LoVo (cell line): ENCODE measurements around the gene C10orf90.

ENCODE experiments used
- DNase-seq: peaks from one replicate; pipeline ENCODE4 v3.0.0-alpha.2; 2016; ENCODE audit warnings: low spot score

The C10orf90 gene, protein sequence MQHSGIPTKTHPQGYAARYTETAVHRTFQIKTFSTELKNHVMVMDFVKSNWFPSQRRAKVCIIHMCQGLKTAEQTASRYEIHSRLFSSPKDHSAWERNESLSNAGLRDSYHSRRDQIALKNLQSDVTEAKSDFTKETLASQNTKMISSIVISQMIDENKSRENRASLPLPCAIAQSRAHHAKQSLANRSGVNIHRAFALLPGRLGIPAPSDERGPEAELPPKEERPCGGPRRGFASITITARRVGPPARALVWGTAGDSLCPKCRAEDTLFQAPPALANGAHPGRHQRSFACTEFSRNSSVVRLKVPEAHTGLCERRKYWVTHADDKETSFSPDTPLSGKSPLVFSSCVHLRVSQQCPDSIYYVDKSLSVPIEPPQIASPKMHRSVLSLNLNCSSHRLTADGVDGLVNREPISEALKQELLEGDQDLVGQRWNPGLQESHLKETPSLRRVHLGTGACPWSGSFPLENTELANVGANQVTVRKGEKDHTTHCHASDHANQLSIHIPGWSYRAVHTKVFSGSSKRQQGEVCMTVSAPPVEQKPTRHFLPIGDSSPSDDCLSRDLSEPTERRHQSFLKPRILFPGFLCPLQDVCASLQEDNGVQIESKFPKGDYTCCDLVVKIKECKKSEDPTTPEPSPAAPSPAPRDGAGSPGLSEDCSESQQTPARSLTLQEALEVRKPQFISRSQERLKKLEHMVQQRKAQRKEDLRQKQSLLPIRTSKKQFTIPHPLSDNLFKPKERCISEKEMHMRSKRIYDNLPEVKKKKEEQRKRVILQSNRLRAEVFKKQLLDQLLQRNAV

DNA sequence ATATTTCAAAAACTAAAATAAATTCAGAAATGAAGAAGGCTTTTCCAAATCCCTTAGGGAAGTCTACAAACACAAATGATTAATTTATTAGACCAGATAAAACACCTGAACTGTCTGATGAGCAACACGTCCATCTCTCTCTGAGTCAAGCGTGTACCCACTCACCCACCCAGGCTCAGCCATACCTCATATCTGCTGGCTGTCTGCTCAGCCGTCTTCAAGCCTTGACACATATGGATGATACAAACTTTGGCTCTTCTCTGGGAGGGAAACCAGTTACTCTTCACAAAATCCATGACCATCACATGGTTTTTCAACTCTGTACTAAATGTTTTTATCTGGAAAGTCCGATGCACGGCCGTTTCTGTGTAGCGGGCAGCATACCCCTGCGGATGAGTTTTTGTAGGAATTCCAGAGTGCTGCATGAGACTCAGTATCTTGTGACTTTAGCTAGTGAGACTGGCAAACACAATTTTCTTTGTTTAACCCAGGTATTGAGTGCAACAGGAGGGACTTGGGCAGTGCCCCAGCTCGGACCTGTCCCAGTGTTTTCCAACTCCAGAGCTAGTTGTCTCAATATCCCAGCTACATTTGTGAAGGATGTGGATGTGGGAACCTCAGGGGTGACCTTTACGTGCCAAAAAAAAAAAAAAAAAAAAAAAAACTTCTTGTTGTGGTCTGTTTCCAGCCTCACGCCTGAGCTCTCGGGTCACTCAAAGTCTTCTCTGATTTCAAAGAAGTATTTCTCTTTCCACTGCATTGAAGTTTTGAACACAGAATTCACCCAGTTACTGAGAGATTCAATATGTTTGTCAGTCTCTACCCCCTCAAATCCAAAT is at the start of gene C10orf90:
C10orf90 (minus strand) TSS at position 638 of the 839 bp plus-strand sequence; CDS start at position 425, 213 bp downstream.
- DNase-seq, result no peak

DNA sequence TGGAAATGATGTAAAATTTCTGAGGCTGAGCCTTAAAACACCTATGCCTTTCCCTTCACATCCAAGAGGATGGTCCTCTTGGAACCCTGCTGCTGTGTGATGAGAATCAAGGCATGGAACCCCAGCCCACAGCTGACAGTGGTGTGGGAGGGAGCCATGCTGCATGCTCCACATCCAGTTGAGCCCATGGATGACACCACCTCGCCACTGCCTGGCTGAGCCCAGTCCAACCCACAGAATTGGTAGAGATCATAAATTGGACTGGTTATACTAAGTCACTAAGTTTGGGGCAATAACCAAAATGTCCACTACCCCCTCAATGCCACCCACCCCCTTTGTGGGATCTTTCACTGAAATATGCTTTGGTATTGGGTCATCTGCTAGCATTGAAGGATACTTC is 45.9 kb upstream of the C10orf90 start:
- DNase-seq, result no peak

DNA sequence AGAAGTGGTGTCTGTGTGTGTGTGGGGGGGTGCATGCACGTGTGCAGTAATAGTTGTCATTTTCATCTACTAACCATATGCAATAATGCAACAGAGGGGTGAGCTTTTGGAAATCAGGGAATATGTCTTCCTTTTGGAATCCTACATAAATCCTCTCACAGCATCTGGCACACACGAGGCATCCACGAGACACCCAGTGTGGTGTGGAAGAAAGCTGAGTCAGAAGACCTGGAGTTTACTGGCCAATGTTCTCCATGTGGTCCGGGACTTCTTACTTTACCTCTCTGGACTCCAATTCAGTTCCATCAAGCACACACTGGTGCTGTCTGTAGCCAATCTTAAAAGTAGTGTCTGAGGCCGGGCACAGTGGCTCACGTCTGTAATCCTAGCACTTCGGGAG is 43.1 kb upstream of the C10orf90 start:
- no peak for DNase-seq

DNA sequence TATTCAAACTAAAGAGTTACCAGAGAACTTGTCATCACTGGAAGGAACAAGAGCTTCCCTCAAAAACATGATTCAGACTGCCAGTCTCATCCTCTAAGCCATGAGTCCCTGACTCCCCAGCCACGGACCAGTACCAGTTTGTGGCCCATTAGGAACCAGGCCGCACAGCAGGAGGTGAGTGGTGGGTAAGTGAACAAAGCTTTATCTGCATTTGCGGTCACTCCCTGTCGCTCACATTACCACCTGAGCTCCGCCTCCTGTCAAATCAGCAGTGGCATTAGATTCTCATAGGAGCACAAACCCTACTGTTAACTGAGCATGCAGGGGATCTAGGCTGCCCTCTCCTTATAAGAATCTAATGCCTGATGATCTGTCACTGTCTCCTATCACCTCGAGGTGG is 42.2 kb upstream of the C10orf90 start:
- DNase-seq, result no peak

DNA sequence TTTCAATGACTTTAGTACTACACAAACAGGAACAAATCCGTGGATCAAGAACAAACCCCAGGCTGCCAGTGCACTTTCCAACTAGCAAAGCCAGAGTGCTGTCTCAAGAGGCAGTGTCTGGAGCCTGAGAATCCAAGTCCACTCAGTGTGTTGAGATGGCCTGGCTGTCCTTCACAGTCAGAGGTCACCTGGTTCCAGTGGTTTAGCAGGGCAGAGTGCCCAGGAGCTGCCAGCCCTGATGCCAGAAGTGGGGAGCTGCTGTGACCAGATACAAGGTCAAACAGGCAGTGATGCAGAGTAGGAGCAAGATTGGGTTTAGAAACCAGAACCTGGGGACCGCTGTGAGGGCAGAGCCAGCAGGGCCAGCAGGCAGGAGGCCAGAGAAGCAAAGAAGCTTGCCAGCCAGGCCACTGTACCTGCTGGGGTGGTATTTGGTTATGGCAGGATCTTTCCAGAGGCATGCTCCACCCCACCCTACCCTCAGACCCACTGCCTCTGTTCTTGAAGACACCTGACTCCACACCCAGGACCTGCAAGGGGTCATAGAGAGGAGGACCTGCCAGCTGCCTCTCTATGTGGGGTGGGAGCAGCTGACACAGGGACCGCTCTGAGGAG is 35.6 kb upstream of the C10orf90 start:
- no peak for DNase-seq

DNA sequence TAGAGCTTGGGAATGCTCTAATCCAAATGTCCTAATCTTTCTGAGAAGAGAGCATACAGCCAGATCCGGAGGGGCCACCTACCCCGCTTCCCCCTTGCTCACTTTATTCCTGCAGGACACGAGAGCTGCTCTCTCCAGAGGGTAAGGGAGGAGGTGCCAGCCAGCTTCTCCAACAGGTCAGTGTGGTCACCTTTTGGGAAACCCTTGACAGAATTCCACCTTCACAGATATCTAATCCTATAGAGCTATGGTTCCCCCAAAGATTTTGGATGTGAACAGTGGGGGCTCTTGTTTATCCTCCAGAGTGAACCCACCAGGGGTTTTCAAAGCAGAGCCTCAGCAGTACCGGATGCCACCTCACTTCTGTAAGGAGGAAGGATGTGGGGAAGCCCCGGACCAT is 34.6 kb upstream of the C10orf90 start:
- no peak for DNase-seq

DNA sequence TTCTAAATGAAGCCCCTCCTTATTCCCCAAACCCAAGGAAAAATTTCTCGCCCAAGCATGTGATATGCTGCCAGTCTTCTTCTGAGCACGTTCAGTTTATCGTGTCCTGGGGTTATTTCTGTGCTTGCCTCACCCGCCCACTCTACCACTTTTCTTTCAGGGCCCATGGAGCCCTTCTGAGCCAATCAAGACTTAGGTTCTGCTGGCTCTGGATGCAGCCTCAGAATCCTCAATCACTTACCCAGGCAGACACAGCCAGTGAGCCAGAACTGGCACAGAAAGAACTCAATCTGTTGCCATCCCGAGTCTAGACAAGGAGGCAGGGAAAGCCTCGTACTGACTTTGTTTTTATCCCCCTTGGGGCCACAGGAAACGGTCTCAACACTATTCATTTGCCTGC is 34.2 kb upstream of the C10orf90 start:
- DNase-seq, result no peak

DNA sequence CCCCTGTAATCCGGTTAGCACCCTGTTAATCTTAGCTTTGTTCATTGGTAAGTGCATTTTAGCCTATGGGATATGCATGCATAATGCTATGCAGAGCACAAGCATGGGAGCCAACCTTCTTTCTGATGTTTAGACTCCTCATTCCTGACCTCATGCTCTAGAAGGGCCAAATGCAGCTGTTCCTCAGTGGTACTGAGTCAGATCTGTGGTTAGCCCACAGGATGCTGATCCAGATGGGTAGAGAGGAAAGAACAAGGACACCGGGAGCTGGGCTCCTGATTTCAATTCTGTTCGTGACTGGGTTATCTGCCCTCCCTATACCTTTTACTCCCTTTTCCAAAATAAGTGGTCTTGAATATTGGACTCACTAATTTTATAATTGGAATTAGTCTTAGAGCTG is 31.7 kb upstream of the C10orf90 start:
- no peak for DNase-seq

DNA sequence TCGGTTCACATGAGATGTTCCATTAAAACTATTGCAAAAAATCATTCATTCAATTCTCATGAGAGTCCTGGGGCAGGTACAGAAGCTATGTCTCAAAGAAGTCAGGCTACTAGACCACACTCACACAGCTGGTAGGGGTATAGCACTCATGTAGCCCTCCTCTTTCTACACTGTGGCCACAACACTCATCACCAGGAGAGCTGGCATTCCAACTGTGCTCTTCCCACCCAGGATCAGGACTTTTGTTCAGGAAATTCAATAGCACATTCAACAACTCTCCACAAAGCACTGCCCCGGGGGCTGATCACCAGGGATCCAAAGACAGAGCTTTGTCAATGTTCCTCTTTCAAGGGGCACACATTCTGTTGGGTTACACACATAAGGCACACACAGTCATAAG is 31.0 kb upstream of the C10orf90 start:
- no peak for DNase-seq

DNA sequence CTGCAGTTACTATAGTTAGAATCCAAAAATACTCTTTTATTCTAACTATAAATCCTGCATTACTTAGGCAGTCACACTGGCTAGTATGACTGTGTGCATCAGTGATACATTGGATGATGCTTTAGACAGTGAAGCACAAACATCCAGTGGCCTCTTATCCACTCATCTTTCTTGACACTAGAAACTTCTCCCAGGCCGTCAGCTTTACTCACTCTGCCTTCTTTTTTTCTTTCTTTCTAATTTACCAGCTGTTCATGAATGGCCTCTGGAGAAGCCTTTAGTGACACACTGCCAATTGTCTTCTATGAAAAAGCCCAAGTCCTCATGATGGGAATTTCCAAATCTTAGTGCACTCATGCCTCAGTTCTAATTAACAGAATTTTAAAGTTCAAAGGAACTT is 26.2 kb upstream of the C10orf90 start:
- no peak for DNase-seq

DNA sequence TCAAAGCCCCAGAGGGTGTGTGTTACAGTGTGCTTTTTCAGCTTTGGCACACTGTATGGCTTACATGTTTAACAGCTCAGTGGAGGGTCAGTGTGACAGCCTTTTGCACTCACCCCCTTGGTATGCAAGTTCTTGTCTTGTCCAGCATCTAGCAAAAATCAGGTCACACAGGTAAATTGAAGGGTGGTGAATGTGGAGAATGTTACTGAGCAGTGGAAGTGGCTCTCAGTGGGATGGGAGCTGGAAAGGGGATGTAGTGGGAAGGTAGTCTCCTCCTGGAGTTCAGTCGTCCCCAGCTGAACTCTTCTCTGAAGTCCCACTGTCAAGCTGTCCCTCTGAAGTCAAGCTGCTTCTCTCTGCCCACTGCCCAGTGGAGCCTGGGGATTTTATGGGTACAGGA is 21.0 kb upstream of the C10orf90 start:
- no peak for DNase-seq

DNA sequence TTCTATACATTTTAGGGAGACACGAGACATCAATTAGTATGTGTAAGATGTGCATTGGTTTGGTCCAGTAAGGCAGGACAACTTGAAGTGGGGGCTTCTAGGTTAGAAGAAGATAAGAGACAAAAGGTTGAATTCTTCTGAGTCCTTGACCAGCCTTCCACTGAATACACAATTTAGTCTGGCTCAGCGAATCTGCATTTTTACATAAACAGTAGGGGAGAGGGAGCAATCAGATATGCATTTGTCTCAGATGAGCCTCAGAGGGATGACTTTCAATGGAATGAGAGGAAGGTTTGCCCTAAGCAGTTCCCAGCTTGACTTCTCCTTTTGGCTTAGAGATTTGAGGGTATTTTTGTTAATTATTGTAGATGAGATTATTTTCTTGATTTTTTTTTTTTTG is 20.0 kb upstream of the C10orf90 start:
- no peak for DNase-seq

DNA sequence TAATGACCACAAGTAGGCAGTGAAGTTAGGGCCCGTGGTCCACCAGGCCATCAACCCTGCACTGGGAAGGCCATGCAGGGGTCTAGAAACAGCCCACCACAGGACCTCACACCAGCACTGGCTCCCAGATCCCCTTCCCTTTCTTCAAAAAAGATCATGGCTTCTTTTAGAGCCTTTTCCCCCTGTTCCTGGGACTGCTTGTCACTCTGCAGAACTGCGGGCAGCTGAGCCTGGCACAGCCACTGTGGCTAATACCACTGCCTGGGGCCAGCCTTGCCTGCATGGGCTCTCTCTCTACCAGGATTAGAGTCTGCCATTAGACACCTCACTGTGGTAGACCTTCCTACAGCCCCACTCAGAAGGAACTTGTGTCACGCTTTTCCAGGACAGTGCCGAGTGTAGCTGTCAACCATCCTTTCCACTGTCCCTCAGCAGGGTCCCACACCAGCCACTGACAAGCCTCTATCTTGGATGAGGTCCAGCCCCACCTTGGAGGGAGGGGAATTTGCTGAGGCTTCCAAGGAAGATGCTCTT is 19.0 kb upstream of the C10orf90 start:
- no peak for DNase-seq

DNA sequence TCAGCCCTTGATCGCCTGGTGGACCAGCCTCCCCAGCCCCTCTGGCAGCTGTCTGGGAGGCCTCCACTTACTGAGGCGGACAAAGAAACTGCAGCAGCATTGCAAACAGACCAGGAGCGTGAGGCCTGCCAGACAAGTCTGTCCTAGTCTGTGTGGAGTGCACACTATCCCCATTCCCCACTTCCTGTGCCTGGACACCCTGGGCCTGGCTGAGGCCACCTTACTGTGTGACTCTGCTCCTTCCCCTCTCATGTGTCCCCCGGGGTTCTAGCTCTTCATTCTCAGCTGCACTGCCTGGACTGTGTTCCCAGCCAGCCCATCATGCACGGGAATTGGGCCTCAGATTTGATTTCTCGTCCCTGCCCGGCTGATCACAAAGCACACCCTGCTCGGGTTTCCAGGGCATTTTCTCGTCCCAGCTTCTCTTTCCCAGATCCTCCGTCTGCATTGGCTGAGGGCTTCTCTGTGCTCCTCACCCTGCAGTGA is 16.7 kb upstream of the C10orf90 start:
- no peak for DNase-seq

DNA sequence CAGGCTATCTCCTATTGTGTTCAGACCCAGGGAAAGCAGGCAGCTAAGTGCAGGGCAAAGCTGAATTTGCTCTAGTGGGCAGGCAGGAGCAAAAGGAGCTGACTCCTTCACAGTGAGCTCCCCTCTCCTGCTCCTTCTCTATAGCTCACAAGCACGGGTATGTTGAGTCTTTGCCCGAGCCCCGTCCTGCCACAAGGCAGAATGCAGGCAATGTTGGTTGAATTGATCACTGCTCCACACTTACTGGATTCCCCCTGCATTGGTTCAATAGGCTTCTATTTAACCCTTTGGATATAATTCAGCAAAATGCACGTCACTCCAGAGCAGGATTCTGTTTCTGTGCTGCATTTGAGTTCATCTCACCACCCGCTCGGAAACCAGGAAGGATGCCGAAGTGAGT is 16.2 kb upstream of the C10orf90 start:
- no peak for DNase-seq

DNA sequence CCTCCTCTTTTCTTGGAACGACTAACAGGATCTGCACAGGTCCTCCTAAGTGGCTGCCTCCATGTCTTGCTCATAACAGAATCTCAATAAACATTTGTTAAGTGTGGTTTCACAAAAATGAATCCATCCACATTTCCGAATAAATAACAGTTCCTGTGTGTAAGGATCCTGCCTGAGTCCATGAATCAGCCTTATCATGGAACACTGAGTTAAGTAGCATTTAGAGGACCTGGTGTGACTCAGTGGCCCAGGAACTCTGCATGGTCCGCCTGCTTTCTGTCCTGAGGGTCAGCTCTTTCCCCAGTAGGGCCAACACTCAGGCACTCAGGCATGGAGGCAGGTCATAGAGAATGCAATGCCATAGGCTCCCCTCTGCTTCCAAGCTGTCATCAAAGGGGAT is 15.8 kb upstream of the C10orf90 start:
- no peak for DNase-seq

DNA sequence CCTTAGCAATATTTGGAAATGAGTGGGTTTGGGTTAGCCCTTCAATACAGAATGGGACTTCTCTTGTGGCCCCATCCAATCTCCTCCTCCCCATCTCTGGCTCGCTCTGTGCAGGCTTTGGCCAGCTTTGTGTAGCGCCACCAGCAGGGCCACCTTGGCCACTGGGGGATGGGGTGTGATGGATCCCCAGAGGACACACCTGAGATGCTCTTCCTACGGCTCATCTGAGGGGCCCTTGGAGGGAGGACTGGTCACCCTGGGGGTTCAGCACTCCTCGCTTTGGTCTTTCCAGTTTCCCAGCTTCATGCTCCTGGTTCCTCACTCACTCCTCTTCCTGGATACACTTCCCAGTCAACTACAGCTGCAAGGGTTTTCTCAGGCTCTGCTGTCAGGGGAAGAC is 15.3 kb upstream of the C10orf90 start:
- DNase-seq, result no peak

DNA sequence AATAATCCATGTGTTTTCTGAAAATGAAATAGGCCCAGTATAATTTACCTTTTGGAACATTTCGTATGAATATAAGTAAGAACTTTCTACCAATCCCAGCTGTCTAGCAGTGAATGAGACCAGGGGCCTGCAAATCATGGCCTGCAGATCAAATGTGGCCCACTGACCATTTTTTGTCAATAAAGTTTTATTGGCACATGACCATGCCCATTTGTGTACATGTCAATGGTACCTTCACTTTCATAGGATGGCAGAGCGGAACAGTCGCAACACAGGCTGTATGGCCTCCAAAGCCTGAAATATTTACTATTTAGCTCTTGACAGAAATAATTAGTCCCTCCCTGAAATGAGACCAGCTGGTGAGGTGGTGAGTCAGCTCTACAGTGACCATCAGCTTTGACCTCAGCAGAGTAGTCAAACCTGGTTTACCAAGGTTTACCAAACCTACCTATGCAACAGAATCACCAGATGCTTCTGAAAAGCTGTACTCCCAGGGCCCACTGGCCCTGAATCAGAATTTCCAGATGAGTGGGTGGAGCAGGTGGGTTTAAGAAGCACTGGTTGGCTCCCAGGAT is 13.8 kb upstream of the C10orf90 start:
- no peak for DNase-seq

DNA sequence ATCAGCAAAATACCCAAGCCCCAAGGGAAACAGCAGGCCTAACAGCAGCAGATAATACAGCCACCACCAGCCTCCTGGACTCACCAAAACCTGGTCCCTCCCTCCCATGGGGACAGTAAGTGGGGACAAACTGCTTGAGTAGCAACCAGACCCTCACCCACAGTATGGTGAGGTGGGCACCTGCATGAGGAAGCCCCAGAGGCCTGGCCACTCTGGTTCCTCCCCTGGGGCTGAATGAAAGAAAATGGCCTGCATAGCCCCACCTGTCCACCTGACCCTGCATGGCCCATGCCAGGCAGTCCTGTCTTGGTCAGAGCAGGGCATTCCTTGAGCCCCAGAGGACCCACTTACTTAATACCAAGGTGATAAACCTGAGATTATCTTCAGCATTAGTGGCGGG is 13.0 kb upstream of the C10orf90 start:
- no peak for DNase-seq

DNA sequence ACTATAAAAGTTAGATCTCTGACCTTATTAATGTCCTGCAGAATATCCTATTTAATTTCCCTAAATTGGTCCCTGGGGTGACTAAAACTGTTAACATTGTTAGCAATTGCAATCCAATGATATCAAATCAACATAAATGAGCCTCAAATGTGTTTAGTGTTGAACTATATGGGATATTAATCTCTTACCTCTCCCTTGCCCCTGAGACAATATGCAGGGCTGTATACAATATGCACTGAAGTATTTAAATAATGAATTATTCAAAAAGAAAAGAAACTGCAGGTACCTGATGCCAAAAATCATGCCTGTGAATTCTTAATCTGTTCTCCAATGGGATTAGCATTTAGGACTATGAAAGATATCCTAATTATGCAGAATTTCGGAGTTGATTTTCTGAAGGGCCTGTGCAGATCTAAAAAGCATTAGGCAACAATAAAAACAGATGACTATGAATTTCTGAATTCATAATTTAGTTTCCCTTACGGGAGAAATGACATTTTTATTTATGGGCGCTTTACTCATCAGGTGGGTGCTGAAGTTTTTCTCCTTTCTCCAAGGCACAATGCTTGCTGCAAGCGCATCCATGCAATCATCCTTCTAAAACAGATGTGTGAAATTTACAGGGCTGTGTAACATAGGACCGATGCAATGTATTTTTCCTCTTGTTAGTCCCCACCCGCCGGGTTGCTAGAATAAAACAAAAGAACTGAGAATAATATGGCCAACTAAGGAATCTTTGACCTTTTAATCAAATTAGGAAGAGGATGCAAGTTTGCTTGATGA is 5.4 kb upstream of the C10orf90 start:
- DNase-seq, result no peak
